HuH-7 (cell line): ENCODE results near the gene TMPRSS9.

Source experiments
- DNase-seq: peaks from one replicate; pipeline ENCODE4 v3.0.0; 2011; ENCODE audit warnings: low spot score

TMPRSS9 gene

DNA sequence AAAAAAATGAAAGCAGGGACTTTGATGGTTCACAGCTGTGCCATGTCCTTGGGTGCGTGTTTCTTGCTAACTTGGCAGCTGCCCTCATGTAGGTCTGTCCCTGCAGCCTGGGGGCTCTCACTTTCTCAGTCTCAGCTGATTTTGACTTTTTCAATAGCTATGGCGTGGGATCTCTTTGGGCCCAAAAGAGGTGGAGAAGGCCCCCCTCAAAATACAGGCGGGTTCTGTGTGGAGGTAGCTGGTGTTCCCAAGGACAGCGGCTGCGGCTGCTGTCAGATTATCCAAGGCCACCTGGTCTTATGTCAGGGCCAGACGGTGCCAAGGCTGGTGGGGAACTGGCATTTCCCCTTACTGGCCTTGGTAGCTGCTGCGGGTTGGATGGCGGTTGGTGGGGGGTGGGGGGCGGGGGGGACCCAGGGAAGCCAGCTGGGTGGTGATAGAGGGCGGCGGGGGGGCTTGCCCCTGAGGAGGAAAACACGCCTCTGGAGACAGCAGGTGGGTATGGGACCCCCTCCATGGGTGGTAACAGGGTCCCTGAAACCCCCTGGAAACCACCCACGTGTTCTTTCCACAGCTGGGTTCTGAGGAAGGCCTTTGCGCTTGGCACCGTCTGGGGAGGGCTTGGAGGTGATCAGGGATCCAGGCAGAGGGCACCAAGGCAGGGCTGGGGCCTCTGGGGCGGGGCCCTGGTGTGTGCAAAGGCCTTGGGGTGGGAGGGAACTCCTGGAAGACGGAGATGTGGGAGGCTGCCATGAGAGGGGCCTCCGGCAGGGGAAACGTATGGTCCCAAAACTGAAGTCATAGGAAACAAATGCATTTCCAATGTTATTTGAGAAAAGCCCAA is 63.2 kb downstream of the TMPRSS9 start:
- DNase-seq: no peak

DNA sequence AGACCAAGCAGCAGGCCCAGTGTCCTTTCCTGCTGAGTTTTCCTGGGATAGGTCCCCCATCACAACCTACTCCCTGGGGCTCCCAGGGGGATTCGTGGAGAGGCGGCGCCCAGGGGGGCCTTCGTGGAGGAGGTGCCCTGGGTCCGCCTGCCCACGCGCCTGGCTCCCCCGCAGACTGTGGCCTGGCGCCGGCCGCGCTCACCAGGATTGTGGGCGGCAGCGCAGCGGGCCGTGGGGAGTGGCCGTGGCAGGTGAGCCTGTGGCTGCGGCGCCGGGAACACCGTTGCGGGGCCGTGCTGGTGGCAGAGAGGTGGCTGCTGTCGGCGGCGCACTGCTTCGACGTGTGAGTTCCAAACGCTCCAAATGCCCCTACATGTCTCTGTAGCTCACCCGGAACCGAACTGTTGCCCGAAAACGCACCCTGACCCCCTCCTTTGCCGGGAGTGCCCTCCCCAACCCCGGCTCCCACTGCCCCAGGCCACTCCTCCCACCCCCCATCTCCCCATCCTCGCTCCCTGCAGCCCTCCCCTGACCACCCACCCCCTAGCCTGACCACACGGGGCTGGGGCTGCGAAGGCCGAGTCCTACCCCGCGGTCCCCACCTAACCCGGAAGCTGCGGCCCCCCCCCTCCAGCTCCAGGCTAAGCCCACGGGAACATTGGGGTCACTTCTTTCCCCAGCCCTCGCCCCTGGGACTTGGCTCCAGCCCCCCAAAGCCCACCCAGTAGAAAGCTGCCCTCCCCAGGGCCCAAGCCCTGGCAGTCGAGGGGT is 64.0 kb downstream of the TMPRSS9 start:
- DNase-seq: no peak

DNA sequence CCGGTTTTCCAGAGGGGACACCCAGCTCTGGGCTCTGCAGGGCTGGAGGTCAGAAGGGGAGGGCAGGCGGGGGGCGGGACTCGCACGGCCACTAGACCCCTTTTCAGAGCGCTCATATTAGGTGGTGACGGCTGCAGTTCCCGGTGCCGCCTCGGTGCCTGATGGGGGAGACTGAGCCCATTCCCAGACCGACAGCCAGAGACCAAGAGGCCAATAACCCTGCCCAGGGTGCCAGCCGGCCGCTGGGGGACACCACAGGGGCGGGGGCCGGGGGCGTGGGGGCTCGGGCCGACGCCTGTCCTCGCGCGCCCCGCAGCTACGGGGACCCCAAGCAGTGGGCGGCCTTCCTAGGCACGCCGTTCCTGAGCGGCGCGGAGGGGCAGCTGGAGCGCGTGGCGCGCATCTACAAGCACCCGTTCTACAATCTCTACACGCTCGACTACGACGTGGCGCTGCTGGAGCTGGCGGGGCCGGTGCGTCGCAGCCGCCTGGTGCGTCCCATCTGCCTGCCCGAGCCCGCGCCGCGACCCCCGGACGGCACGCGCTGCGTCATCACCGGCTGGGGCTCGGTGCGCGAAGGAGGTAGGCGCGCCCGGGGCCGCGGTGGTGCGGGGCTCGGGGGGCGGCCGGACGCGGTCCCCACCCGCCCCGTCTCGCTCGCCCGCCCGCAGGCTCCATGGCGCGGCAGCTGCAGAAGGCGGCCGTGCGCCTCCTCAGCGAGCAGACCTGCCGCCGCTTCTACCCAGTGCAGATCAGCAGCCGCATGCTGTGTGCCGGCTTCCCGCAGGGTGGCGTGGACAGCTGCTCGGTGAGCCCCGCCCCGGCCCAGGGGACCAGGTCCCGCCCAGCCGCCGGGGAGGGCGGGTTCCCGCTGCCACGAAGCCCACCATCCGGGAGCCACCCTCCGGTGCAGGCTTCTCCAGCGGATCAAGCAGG is 64.9 kb downstream of the TMPRSS9 start:
- no peak for DNase-seq

DNA sequence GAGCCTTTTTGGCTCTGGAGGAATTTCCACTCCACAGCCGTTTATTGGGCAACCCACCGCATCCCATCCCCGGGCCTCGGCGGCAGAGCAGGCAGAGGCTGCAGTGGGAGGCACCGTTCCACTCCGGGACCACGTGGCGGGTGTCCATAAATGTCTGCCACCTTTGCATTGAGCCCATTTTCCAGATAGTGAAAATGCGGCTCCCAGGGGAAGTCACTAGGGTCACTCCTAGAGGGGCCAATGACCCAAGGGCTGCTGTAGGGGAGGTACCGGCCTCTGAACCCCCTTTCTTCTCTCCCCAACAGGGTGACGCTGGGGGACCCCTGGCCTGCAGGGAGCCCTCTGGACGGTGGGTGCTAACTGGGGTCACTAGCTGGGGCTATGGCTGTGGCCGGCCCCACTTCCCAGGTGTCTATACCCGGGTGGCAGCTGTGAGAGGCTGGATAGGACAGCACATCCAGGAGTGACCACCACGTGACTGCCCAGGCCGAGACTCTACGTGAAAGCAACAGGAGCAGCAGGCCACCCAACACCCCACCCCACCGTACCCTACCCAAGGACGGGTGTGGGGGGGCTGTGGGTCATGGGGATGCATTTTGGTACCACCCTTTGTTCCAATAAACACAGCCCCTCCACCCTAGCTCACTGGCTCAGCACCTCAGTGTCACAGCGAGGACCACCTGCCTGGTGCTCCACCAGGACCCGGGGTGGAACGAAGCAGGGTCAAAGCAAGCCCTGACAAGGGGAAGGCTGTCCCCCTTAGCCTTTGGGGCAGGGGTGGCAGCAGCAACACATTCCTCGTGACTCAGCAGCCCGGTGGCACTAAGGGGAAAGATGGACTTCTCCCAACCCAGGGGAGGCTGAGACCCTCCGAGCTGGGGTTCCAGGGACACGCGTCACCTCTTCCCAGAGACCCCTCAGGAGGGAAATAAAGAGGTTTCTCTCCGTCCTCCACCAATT is 65.8 kb downstream of the TMPRSS9 start:
- DNase-seq: no peak

DNA sequence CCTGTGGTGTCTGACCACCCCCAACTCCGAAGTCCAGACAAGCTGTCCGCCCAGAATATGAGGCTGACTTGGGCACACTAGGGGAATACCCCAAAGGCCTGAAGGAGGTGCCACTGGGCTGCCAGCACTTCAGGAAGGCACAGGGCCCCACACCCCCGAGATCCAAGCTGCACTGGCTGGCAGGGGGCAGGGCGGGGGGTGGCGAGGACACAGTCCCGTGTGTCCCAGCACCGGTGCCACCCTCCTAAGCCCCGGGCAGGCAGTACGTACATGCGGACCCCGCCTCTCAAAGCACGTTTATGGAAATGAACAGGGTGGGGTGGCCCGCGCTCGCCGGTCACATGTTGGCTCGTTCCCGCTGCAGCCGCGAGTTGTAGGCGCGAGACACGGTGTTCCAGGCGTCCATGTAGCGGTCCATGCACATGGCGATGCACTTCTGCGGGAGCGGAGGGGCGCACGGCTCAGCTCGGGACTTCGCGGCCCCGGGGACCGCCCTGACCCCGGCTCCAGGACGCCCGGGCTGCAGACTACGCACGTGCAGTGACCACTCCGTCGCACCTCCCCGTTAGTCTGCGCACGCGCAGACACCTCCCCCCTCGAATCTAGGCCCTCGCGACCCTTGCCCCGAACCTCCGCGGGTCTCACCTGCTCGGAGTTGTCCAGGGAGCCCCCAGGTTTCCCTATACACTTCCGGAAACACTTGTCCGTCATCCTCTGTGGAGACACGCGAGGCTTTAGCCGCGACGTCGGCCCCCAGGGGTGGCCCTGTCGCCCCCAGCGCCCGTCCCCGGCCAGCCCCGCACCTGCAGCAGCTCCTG is 66.8 kb downstream of the TMPRSS9 start:
- DNase-seq: peak; percentile 83

DNA sequence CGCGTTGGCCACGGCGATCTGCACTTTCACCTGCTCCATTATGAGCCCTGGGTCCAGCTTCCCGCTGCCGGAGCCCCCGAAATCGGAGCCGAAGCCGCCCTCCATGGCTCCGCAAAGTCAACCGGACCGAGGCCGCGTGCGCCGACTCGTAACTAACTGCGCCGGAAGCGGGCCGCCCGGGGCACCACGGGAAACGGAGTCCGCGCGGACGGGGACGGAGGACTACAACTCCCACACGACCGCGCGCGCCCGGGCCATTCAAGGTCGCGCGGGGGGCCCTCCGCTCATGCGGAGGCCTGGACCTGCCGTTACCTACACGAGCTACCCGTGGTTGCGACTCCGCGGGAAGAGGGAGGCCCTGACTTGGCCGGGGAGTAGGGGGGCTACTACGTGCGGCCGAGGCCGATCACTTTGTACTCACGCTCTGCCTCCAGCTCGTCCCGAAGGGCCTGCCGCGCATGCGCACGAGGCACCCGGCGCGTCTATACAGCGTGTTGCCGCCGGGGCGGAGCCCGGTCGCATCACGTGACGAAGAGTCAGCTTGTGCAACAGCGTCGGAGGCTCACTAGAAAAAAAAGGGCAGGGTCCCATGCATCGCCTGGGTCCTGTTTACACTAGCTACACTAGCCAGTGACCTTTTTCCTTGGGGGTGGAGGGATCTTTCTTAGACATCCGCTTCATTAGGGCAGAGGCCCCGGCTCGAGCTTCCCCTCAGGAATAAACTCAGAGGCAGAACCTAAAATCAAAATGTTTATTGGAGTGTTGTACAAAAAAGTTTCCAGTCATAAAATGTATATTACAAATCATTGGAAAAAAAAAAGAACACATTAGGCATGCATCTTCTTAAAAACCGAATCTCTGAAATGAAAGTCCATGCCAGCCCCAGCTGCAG is 67.6 kb downstream of the TMPRSS9 start, which contains the start of gene TIMM13:
Gene TIMM13, minus strand, starts transcription at position 158 of the 892 bp plus-strand sequence. Its CDS starts 53 bp downstream, at position 105.
- DNase-seq: peak; percentile 95

DNA sequence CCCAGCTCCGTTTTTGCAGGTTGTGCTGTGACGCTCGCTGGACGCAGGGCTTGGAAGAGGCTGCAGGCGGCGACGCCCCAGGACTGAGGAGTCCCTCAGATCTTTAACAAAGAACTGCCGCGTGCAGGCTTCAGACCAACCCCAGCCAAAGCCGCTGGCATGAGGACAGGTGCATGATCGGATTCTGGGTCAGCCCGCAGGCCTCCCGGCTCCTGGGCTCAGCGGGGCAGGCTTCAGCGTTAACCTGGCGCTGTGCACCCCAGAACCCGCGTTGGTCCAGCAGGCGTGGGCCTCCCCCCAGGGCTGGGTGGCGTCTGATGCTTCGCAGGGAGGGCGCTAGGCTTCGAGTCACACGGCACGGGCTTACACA is 68.2 kb downstream of the TMPRSS9 start:
- DNase-seq: no peak

DNA sequence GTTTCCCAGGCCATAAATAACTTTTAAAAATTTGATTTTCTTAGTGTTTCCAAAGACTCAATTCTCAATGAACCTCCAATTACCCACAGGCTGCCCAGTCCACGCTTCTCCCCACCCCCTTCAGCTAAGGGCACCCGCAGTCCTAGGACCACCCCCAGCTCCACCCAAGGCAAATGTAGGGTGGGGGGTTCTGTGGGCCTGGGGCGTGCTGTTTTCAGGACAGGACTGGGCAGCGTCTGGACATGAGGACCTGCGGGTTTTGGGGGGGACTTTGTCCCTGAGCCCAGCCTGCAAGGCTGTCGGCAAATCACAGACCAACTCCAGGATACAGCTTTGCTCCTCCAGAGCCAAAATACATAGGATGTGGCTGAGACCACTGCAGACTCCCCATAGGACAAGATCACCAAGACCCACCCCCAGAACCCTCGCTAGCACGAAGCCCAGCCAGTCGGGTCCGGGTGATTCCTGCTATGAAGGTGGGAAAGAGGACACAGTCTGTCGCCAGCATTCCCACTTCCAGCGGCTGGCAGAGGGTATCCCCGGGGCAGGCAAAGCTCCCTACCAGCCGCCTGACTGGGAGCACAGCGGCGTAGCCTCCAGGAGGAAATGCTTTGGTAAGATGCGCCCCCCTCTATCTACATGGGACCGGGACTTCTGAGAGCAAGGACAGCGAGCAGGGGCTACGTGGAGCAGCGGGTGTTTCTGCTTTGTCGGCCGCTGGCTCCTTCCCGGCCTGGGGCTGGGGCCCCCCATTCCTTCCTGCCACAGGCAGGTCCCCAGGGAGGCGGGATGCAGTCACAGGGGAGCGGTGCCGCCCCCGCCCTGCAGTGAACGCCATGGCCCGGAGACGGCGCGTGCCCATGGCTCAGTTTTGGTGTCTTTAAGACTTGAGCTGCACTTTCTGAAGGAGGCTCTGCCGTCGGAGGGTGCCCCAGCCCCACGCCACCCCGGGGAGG is 69.0 kb downstream of the TMPRSS9 start:
- DNase-seq: no peak

DNA sequence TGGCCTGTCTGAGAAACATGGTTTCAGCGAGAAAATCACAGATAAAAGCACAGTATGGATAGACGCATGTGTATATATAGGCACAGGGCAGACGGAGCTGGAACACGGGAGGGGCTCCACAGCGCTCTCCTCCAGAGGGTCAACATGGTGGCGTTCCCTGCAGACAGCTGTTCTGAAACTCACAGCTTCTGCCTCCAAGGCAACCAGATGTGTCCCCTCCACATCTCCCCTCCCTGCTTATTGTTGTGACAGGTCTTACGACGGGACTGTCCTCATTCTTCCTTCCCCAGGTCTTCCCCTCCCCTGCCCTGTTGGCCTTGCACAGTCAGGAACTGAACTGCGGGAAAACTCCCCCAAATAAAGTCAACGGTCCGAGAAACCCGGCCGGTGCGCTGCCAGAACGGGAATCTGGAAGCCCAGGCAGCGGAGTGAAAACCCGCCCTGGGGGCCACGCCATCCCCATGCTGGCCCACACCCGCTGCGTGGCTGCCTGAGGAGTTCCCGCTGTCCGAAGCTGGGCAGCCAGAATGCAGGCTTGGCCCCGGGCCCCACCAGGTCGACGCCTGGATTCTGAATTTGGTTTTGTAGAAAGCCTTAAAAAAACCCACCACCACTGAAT is 70.0 kb downstream of the TMPRSS9 start:
- no peak for DNase-seq

DNA sequence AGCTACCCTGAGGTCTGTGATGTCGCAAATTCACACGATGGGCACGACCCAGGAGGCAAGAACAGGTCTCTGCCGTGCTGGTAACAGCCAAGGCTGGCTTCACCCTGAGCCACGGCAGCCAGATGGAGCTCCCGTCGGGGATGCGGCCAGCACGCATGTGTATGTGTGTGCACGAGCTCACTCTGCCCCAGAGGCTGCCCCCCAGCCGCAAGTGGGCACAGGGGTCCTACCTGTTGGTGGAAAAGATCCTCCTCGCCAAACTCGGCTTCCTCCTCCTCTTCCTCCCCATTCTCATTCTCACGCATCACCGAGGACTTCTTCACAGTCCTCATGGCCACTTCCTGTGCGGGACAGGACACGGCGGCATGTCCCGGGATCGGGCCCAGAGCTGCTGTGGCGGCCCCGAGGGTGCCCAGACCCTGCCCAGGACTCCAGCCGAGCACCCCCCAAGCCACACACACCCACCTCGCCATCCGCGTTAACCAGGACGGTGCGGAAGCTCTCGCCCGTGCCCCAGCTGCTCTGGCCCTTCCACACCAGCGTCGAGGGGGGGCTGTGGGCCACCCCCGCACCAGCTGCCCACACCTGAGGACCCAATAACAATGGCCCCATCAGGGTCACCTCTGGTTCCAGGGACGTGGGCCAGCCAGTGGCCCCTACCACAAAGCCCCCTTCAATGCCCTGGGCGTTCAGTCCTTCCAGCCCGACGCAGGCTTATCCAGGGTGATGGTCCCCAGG is 71.4 kb downstream of the TMPRSS9 start:
- DNase-seq: no peak

DNA sequence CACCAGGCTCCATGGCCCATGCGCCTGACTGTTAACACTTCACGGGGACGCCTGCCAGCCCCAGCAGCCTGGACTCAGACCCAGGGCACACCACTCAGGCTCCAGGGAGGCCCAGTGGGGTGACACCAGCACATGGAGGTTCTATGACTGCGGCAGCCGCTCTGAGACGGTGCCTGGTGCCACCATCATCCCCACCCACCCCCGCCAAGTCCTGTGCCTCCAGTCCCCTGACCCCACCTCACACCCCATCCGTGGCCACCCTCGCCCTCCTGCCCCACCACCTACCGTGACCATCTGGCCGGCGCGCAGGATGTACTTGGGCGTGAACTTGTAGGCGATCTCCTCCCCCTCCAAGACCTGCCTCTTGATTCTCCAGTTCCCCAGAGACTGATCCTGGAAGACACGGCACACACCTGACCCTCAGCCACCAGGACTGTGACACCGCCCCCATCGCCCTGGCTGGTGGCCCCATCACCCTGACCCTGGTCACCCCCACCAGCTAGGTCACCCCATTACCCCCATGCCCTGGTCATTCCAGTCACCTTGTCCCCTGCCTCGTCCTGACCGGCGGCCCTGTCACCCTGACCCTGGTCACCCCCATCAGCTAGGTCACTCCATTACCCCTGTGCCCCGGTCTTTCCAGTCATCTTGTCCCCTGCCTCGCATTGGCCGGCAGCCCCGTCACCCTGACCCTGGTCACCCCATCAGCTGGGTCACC is 72.2 kb downstream of the TMPRSS9 start:
- DNase-seq: no peak

DNA sequence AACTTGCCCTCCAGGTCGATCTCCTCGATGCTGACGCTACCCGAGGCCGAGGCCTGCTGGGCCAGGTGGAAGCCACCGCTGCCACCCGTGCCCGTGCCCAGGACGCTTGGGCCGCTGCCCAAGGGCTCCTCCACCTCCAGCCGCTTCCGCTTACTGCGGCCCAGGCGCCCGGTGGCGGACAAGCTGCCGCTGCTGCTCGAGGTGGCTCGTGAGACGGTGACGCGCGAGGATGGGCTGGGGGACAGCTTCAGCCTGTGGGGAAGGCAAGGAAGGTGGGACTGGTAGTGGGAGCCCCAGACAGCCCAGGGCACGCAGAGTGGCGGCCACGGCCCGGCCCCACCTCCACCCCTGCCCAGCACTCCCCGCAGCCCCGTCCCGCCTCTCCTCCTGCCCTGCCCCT is 73.8 kb downstream of the TMPRSS9 start:
- DNase-seq: no peak

DNA sequence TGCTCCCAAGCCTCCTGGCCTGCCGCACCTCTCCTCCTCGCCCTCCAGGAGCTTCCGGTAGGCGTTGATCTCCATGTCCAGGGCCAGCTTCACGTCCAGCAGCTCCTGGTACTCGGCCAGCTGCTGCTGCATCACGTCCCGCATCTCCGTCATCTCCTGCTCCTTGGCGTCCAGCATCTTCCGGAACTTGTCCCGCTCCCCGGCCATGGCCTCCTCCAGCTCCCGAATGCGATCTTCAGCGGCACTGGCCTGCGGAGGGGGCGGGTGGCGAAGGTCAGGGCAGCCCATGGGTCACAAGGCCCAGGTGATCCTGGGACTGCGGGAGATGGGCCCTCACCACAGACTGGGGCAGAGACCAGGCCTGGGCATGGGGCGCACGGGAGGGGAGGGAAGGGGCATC is 74.2 kb downstream of the TMPRSS9 start:
- DNase-seq: no peak

DNA sequence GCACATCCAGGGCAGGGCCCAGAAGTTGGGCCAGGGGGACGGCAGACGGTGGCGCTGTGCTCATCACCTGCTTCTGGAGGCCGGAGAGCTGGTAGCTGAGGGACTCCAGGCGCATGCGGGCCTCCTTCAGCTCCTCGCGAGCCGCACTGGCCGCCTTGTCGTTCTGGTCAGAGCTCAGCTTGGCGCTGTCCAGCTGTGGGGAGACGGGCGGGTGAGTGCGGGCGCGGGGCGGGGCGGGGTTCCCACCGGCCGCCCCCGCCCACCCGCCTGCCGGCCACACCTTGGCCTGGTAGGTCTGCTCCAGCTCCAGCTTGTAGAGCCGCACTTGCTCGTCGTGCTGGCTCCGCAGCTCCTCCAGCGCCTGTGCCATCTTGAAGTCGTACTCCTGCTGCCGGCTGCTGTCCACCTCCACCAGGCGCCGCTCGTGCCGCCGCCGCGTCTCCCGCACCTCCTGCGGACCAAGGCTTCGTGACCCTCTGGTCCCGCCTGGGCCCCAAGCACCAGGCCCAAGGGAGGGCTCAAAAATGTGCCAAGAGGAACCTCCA is 74.7 kb downstream of the TMPRSS9 start:
- DNase-seq: no peak

DNA sequence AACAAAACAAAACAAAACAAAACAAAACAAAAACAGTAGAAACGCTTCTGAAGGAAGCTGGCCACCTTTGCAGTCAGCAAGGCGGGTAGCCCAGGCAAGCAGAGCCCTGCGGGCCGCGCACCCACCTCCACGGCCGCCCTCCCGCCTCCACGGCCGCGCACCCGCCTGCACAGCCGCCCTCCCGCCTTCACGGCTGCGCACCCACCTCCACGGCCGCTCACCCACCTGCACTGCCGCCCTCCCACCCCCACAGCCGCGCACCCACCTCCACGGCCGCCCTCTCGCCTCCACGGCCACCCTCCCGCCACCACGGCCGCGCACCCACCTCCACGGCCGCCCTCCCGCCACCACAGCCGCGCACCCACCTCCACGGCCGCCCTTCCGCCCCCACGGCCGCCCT is 76.3 kb downstream of the TMPRSS9 start:
- no peak for DNase-seq

DNA sequence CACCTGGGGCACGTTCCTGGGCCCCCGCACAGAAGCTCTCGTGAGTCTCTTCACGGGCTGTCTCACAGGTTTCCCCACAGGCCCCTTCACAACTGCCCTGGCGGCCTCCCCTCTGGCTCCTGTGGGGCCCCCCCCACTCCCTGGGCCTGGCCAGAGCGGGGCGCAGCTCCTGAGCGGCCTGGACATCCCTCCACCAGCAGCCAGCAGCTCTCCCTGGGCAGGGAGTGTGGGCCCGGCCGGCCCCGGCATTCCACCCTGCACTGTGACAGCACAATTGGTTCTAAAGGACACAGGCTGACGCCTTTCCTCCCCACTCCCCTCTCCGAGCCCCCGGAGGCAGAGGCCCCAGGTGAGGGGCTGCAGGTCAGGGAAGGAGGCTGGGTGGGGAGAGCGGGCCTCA is 76.9 kb downstream of the TMPRSS9 start:
- DNase-seq: no peak
